Gastroesophageal sphincter (tissue), 2 donors: ENCODE measurements around the gene PIGL.

Experiments used
- EP300 ChIP-seq: sonication (generic); formaldehyde crosslinking; IDR thresholded peaks from one replicate; pipeline ENCODE4 v1.6.1; 2017; ENCODE audit warnings: antibody characterized with exemption, mild to moderate bottlenecking
- POLR2AphosphoS5 ChIP-seq: sonication (generic); formaldehyde crosslinking; IDR thresholded peaks from one replicate; pipeline ENCODE4 v1.6.1; 2017; ENCODE audit warnings: antibody characterized with exemption

DNA sequence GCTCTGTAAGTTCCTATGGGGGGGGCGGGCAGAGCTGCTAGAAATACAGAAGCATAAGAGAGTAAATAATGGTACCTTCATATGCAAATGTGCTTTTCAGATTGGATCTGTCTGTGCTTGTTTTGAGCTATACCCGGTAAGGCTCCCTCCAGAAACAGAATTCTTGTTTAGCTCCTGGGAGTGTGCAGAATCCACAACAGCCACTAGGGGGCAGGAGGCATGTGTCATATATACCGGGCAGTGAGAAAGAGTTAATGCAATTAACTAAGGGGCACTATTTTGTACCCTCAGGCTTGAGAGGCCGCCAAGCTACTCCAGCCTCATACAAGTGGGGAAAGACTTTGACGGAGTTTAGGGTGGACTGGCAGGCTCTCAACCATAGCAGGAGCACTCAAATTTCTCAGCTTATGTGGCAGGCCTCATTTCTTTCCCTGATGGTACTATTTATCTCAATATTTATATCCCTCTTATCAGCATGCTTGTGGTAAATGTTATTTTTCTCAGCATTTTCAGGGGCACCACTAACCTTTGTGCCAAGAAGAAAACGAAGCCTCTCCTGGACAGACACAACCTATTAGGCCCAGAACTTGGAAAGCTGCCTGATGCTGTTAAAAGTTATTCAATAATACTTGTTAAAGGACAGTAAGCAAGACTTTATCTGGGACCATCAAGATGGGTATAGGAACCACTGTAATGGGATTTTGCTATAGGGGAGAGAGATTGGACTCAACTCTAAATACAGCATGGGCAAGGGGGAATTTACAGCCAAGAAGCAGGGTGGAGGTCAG lies 146.9 kb downstream of the PIGL start:
- TF ChIP-seq EP300: no peak
- TF ChIP-seq POLR2AphosphoS5: no peak
